H9 (cell line): ENCODE measurements around the gene TEX26. TPM values are rescaled to one million over a fixed set of nuclear protein-coding genes. Genes with fewer than 3 reads are reported as not detected.

Experiments used
- DNase-seq: peaks from one replicate; pipeline ENCODE4 v3.0.0-alpha.2; 2017
- H2AFZ ChIP-seq: one replicate; pipeline ENCODE4 v1.6.1; 2013; ENCODE audit warnings: mild to moderate bottlenecking, low read length, control low read depth, moderate library complexity
- H2AK5ac ChIP-seq: 2 replicates; pipeline ENCODE4 v1.6.1; 2013; ENCODE audit warnings: low read length, control low read depth, mixed read lengths; ENCODE audit not compliant: insufficient read length
- H2BK120ac ChIP-seq: one replicate; pipeline ENCODE4 v1.6.1; 2013; ENCODE audit warnings: low read depth, mild to moderate bottlenecking, low read length, control low read depth, inconsistent platforms; ENCODE audit not compliant: poor library complexity, severe bottlenecking
- H2BK12ac ChIP-seq: 2 replicates; pipeline ENCODE4 v1.6.1; 2013; ENCODE audit warnings: low read length, control low read depth, mixed read lengths, low read depth; ENCODE audit not compliant: insufficient read length
- H2BK15ac ChIP-seq: 2 replicates; pipeline ENCODE4 v1.6.1; 2013; ENCODE audit warnings: low read depth, low read length, control low read depth
- H2BK20ac ChIP-seq: one replicate; pipeline ENCODE4 v1.6.1; 2013; ENCODE audit warnings: low read depth, mild to moderate bottlenecking, low read length, control low read depth, inconsistent platforms; ENCODE audit not compliant: poor library complexity, severe bottlenecking
- H2BK5ac ChIP-seq: 2 replicates; pipeline ENCODE4 v1.6.1; 2013; ENCODE audit warnings: low read length, control low read depth, mixed read lengths; ENCODE audit not compliant: insufficient read length
- H3K14ac ChIP-seq: 2 replicates; pipeline ENCODE4 v1.6.1; 2013; ENCODE audit warnings: low read length, control low read depth; ENCODE audit not compliant: insufficient read depth
- H3K18ac ChIP-seq: 2 replicates; pipeline ENCODE4 v1.6.1; 2013; ENCODE audit warnings: low read depth, mild to moderate bottlenecking, mixed read lengths, low read length, control low read depth; ENCODE audit not compliant: insufficient read length
- H3K23ac ChIP-seq: 2 replicates; pipeline ENCODE4 v1.6.1; 2013; ENCODE audit warnings: low read length, control low read depth, mixed read lengths, low read depth; ENCODE audit not compliant: insufficient read length
- H3K23me2 ChIP-seq: 2 replicates; pipeline ENCODE4 v1.6.1; 2013; ENCODE audit warnings: low read depth, mild to moderate bottlenecking, mixed read lengths, low read length, control low read depth; ENCODE audit not compliant: insufficient read length, poor library complexity, severe bottlenecking
- H3K27ac ChIP-seq: 2 replicates; pipeline ENCODE4 v1.5.1; 2013; ENCODE audit warnings: low read length, control low read depth, mixed read lengths, low read depth; ENCODE audit not compliant: insufficient read length
- H3K27me3 ChIP-seq: 2 replicates; pipeline ENCODE4 v1.6.1; 2013; ENCODE audit warnings: low read length, control low read depth, inconsistent platforms; ENCODE audit not compliant: insufficient read depth
- H3K4ac ChIP-seq: 2 replicates; pipeline ENCODE4 v1.6.1; 2013; ENCODE audit warnings: low read depth, mild to moderate bottlenecking, control low read depth, inconsistent platforms, low read length, moderate library complexity
- H3K4me1 ChIP-seq: 2 replicates; pipeline ENCODE4 v1.6.1; 2013; ENCODE audit warnings: low read length, control low read depth, inconsistent platforms; ENCODE audit not compliant: insufficient read depth
- H3K4me2 ChIP-seq: 2 replicates; pipeline ENCODE4 v1.6.1; 2013; ENCODE audit warnings: low read length, control low read depth, mixed read lengths; ENCODE audit not compliant: insufficient read length, insufficient read depth
- H3K56ac ChIP-seq: 2 replicates; pipeline ENCODE4 v1.6.1; 2013; ENCODE audit warnings: low read depth, mild to moderate bottlenecking, mixed read lengths, low read length, control low read depth; ENCODE audit not compliant: insufficient read length
- H3K79me1 ChIP-seq: 2 replicates; pipeline ENCODE4 v1.6.1; 2013; ENCODE audit warnings: low read depth, mild to moderate bottlenecking, moderate library complexity, low read length, control low read depth, inconsistent platforms; ENCODE audit not compliant: insufficient read depth, poor library complexity, severe bottlenecking
- H3K79me2 ChIP-seq: 2 replicates; pipeline ENCODE4 v1.6.1; 2013; ENCODE audit warnings: low read length, control low read depth, inconsistent platforms; ENCODE audit not compliant: insufficient read depth
- H3K9ac ChIP-seq: 2 replicates; pipeline ENCODE4 v1.6.1; 2013; ENCODE audit warnings: low read length, control low read depth, mixed read lengths; ENCODE audit not compliant: insufficient read length; ENCODE audit errors: extremely low read depth
- H3K9me3 ChIP-seq: one replicate; pipeline ENCODE4 v1.6.1; 2013; ENCODE audit warnings: low read depth, low read length, inconsistent platforms; ENCODE audit not compliant: control insufficient read depth
- H3T11ph ChIP-seq: one replicate; pipeline ENCODE4 v1.6.1; 2013; ENCODE audit warnings: mild to moderate bottlenecking, low read length, control low read depth, inconsistent platforms
- H4K20me1 ChIP-seq: one replicate; pipeline ENCODE4 v1.6.1; 2013; ENCODE audit not compliant: control insufficient read depth, insufficient read length, insufficient read depth
- H4K5ac ChIP-seq: 2 replicates; pipeline ENCODE4 v1.6.1; 2013; ENCODE audit warnings: low read depth, mild to moderate bottlenecking, mixed read lengths, low read length, control low read depth; ENCODE audit not compliant: insufficient read length
- H4K8ac ChIP-seq: replicated peaks from 2 replicates; pipeline ENCODE4 v1.6.1; 2013; ENCODE audit warnings: low read length, control low read depth, mixed read lengths, low read depth; ENCODE audit not compliant: insufficient read length
- H4K91ac ChIP-seq: 2 replicates; pipeline ENCODE4 v1.6.1; 2013; ENCODE audit warnings: low read depth, mild to moderate bottlenecking, moderate library complexity, mixed read lengths, low read length, control low read depth; ENCODE audit not compliant: insufficient read length
- H3K27ac Mint-ChIP-seq, 3 experiments: 2 replicates in 2 of 3; 3 replicates in 1 of 3; pipeline ENCODE4 v1.8.0; 2020 to 2021; ENCODE audit warnings: mixed read lengths in 3 of 3, mild to moderate bottlenecking in 1 of 3, moderate library complexity in 1 of 3
- H3K27me3 Mint-ChIP-seq: 2 replicates; pipeline ENCODE4 v1.8.0; 2021; ENCODE audit warnings: low read depth, mild to moderate bottlenecking, moderate library complexity, mixed read lengths
- H3K36me3 Mint-ChIP-seq, 3 experiments: 2 replicates in 2 of 3; 3 replicates in 1 of 3; pipeline ENCODE4 v1.8.0; 2020 to 2021; ENCODE audit warnings: low read depth in 3 of 3, mixed read lengths in 3 of 3; ENCODE audit not compliant: insufficient read depth in 1 of 3
- H3K4me1 Mint-ChIP-seq, 2 experiments: 2 replicates each; pipeline ENCODE4 v1.8.0; 2020; ENCODE audit warnings: mixed read lengths in 2 of 2
- H3K4me3 Mint-ChIP-seq, 2 experiments: 2 replicates in 1 of 2; 3 replicates in 1 of 2; pipeline ENCODE4 v1.8.0; 2020 to 2021; ENCODE audit warnings: mild to moderate bottlenecking in 2 of 2, mixed read lengths in 2 of 2, moderate library complexity in 1 of 2
- H3K9me3 Mint-ChIP-seq, 2 experiments: 2 replicates in 1 of 2; 3 replicates in 1 of 2; pipeline ENCODE4 v1.8.0; 2020; ENCODE audit warnings: mild to moderate bottlenecking in 2 of 2, mixed read lengths in 2 of 2, moderate library complexity in 1 of 2
- WGBS: extraction: QIAGEN DNeasy Blood & Tissue Kit; methylation state at CpG from one replicate; pipeline ENCODE4 v1.1.7; 2013; ENCODE audit warnings: missing lambda C conversion rate, low lambda C conversion rate, mixed read lengths; ENCODE audit not compliant: insufficient read length; ENCODE audit errors: extremely low coverage; 5-methylcytosine and 5-hydroxymethylcytosine counted together
- total RNA-seq: library from RNA; stranded (reverse); gene quantifications from 2 replicates; pipeline ENCODE4 v1.2.1, GENCODE V29; 2021
- TF ChIP-seq, protein P1 (sequence below): fragments of 200-600 bp; sonication (generic); conservative IDR thresholded peaks from 3 replicates; pipeline ENCODE4 v1.8.0; 2021; ENCODE audit warnings: antibody characterized with exemption, mild to moderate bottlenecking

Gene TEX26
- total RNA-seq, 1 experiment from 2014 or later, result not detected

DNA sequence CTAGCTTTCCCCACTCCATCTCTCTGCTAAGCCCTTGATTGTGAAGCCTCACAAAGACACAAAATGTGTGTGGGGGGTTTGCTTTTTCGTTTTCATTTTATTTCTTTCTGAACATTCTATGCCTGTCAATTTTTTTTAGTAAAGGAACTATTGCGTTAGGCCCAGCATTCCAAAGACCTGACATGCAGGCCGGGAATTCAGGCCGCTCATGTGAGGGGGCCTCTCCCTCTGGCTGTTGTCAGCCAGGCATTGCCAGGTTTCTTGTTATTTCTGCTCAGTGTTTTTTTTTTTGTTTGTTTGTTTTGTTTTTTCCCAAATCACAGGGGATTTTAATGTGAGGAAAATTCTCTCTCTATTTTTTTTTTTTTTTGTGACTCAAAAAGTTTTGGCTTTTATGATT, 36.7 kb upstream of the TEX26 start:
- H3K4ac ChIP-seq, result no peak overlapping the region
- no peak overlapping the region for H3K4me2 ChIP-seq
- H3K79me1 ChIP-seq, result no peaks in the 10 kb centered on the region
- H4K8ac ChIP-seq, result no peak overlapping the region
- no peak overlapping the region for H3K27ac Mint-ChIP-seq
- H4K91ac ChIP-seq, result no peak overlapping the region
- H3K27me3 ChIP-seq, result no peaks in the 10 kb centered on the region
- peaks cover 20% of the 10 kb centered on the region in 2 experiments for H3K4me1 Mint-ChIP-seq
- no peak overlapping the region for H3K56ac ChIP-seq
- H3T11ph ChIP-seq, result no peak overlapping the region
- no peaks in the 10 kb centered on the region for H3K9me3 ChIP-seq
- no peak overlapping the region for H2BK120ac ChIP-seq
- peaks cover 10% of the 10 kb centered on the region for H3K27me3 Mint-ChIP-seq
- H3K27ac ChIP-seq, result no peak overlapping the region
- H3K23me2 ChIP-seq, result no peaks in the 10 kb centered on the region
- peaks cover 0 to 3% (median 2%) of the 10 kb centered on the region in 3 experiments; a peak in 3 of 7 replicates for H3K36me3 Mint-ChIP-seq
- peaks cover 3% of the 10 kb centered on the region; the same call in 1 of the 2 replicates for H3K4me1 ChIP-seq
- no peak overlapping the region for H2BK20ac ChIP-seq
- no peak overlapping the region for H3K9ac ChIP-seq
- H3K9me3 Mint-ChIP-seq, result peaks cover 2 to 6% of the 10 kb centered on the region in 2 experiments; a peak in 2 of 5 replicates
- H3K79me2 ChIP-seq, result no peaks in the 10 kb centered on the region
- H4K20me1 ChIP-seq, result no peaks in the 10 kb centered on the region
- no peak overlapping the region for H3K14ac ChIP-seq
- no peak overlapping the region for H3K4me3 Mint-ChIP-seq
- TF ChIP-seq, protein P1, sequence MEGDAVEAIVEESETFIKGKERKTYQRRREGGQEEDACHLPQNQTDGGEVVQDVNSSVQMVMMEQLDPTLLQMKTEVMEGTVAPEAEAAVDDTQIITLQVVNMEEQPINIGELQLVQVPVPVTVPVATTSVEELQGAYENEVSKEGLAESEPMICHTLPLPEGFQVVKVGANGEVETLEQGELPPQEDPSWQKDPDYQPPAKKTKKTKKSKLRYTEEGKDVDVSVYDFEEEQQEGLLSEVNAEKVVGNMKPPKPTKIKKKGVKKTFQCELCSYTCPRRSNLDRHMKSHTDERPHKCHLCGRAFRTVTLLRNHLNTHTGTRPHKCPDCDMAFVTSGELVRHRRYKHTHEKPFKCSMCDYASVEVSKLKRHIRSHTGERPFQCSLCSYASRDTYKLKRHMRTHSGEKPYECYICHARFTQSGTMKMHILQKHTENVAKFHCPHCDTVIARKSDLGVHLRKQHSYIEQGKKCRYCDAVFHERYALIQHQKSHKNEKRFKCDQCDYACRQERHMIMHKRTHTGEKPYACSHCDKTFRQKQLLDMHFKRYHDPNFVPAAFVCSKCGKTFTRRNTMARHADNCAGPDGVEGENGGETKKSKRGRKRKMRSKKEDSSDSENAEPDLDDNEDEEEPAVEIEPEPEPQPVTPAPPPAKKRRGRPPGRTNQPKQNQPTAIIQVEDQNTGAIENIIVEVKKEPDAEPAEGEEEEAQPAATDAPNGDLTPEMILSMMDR, result no peak
- DNase-seq, result no peak
- H3K18ac ChIP-seq, result no peak overlapping the region
- H2BK12ac ChIP-seq, result no peak overlapping the region
- no peak overlapping the region for H4K5ac ChIP-seq
- H2BK5ac ChIP-seq, result no peak overlapping the region
- H2AK5ac ChIP-seq, result no peak overlapping the region
- no peak overlapping the region for H3K23ac ChIP-seq
- H2AFZ ChIP-seq, result no peak overlapping the region
- H2BK15ac ChIP-seq, result no peak overlapping the region
- no CpG with 5 or more reads among the region's 4 CpGs for WGBS
